Stomach (tissue), 9 donors: ENCODE measurements around the gene TBL3. TPM values are rescaled to one million over a fixed set of nuclear protein-coding genes. Genes with fewer than 3 reads are reported as not detected.

Experiments used
- DNase-seq, 2 donors: peaks; one replicate each; pipeline versions ENCODE4 v3.0.0 to v3.0.0-alpha.2; 2013 to 2019
- H3K27ac ChIP-seq, 5 donors: fragments of 200-600 bp in 4 of 5; sonication (generic) in 4 of 5; one replicate each; pipeline ENCODE4 v1.5.1; 2013 to 2019; ENCODE audit warnings: mild to moderate bottlenecking in 1 of 5, moderate library complexity in 1 of 5
- H3K27me3 ChIP-seq, 3 donors: fragments of 200-600 bp; sonication (generic); one replicate each; pipeline ENCODE4 v1.5.1; 2017 to 2019; ENCODE audit warnings: mixed run types in 1 of 3
- H3K36me3 ChIP-seq, 4 donors: fragments of 200-600 bp; sonication (generic); 1 replicate in 3 of 4; 2 replicates in 1 of 4; pipeline ENCODE4 v1.5.1; 2016 to 2019
- H3K4me1 ChIP-seq, 4 donors: fragments of 200-600 bp; sonication (generic); one replicate each; pipeline ENCODE4 v1.5.1; 2016 to 2019
- H3K4me3 ChIP-seq, 4 donors: fragments of 200-600 bp; sonication (generic) in 3 of 4; one replicate each; pipeline ENCODE4 v1.5.1; 2016 to 2019; ENCODE audit warnings: mild to moderate bottlenecking in 1 of 4
- H3K9me3 ChIP-seq, 4 donors: fragments of 200-600 bp; sonication (generic); one replicate each; pipeline ENCODE4 v1.5.1; 2016 to 2019
- CTCF ChIP-seq, 7 experiments: fragments of 450-650 bp in 4 of 7; fragments of 200-600 bp in 3 of 7; sonication (generic) in 3 of 7; IDR thresholded peaks; one replicate each; pipeline ENCODE4 v1.5.1; 2016 to 2019; ENCODE audit warnings: antibody characterized with exemption in 7 of 7, control low read depth in 2 of 7, mild to moderate bottlenecking in 1 of 7
- EP300 ChIP-seq: sonication (generic); formaldehyde crosslinking; IDR thresholded peaks from one replicate; pipeline ENCODE4 v1.6.1; 2017; ENCODE audit warnings: antibody characterized with exemption
- POLR2A ChIP-seq, 4 donors: fragments of 450-650 bp; IDR thresholded peaks; one replicate each; pipeline ENCODE4 v1.6.1; 2016; ENCODE audit warnings: antibody characterized with exemption in 4 of 4, control low read depth in 2 of 4, mild to moderate bottlenecking in 1 of 4, moderate library complexity in 1 of 4
- POLR2AphosphoS5 ChIP-seq, 3 donors: sonication (generic); formaldehyde crosslinking; IDR thresholded peaks; one replicate each; pipeline ENCODE4 v1.6.1; 2016; ENCODE audit warnings: antibody characterized with exemption in 3 of 3
- WGBS, 5 donors: extraction: QIAGEN DNeasy Blood & Tissue Kit in 3 of 5; methylation state at CpG; one replicate each; pipeline versions ENCODE4 v1.1.5 to v1.1.7; 2013 to 2018; 5-methylcytosine and 5-hydroxymethylcytosine counted together
- intact Hi-C: fragments of 100-400 bp; cut with DNase I; formaldehyde crosslinking; loops from one replicate; pipeline ENCODE4 v1.15.1; 2023; ENCODE audit warnings: low total_unique reads
- polyA plus RNA-seq, 3 donors: library from polyadenylated mRNA; stranded (reverse); fragments of 200-250 nt; gene quantifications; one replicate each; pipeline ENCODE4 v1.2.3, GENCODE V29; 2013
- small RNA-seq, 4 donors: library from RNA; depleted of rRNA; stranded (forward); fragments of <200 nt; gene quantifications; one replicate each; pipeline ENCODE3, GENCODE V24; 2016
- total RNA-seq, 5 donors: library from RNA; depleted of rRNA; stranded (reverse); fragments of >200 nt; gene quantifications; one replicate each; pipeline versions ENCODE4 v1.1.0 to v1.2.3, GENCODE V29; 2014 to 2016
- donor health status: healthy with polysubstance abuse.
- donor health status: Bipolar disorder and iron deficiency.
- donor health status: healthy.

Gene TBL3
- total and polyA plus RNA-seq, 8 donors = 9.4 to 174 (median 40.8) TPM

GRCh38 chr16:2031081-2031577 lies 59.3 kb downstream of the TBL3 start:
- H3K27me3 ChIP-seq = peaks cover 0 to 7% (median 0%) of the 10 kb centered on the region in 3 donors
- no peaks in the 10 kb centered on the region for H3K9me3 ChIP-seq
- 50 to 65% (median 57%) methylated on average over 10 to 11 of the region's 11 CpGs for WGBS, 5 donors
- peak in 1 of 2 donors; percentile 20 for DNase-seq
- H3K4me3 ChIP-seq = peak overlapping the region in 1 of 4 donors; percentile 6
- H3K27ac ChIP-seq = peak overlapping the region; percentile 34 to 95 (median 89)
- TF ChIP-seq POLR2AphosphoS5 (IDR thresholded peaks at IDR 0.05) (no peak), POLR2A (IDR thresholded peaks at IDR 0.05) (no peak), EP300 (no peak), CTCF (IDR thresholded peaks at IDR 0.05) (no peak)
- intact Hi-C loops = no loop called here
- peaks cover 4 to 27% (median 15%) of the 10 kb centered on the region in 4 donors for H3K36me3 ChIP-seq
- peaks cover 67 to 88% (median 82%) of the 10 kb centered on the region in 4 donors for H3K4me1 ChIP-seq

Small RNAs within 50 kb of the gene (small RNA-seq; reads per million reads assigned to genes)
- 0 reads per million in 4 donors for gene AC005363.2
- gene RN7SL219P = 0 reads per million in 4 donors
- gene SNORA10 = 0 reads per million in 4 donors
- gene SNORA64 = 0 reads per million in 4 donors

Other genes with a start within 250 kb of the TBL3 start
- 100 to 1,000 TPM in 2 of 5 donors, 10 to 100 TPM in 3; 18.7 to 420 (median 52.1) TPM for gene NME3, start 200.5 kb upstream of the TBL3 start, total RNA-seq
- 100 to 1,000 TPM; 116 to 194 (median 135) TPM for gene NME3, start 200.5 kb upstream of the TBL3 start, polyA plus RNA-seq
- gene EME2, start 199.2 kb upstream of the TBL3 start, total RNA-seq = 10 to 100 TPM in 4 of 5 donors, 1 to 10 TPM in 1; 8.8 to 94.1 (median 34.4) TPM
- gene EME2, start 199.2 kb upstream of the TBL3 start, polyA plus RNA-seq = 1 to 10 TPM; 2.6 to 7.9 (median 6.9) TPM
- 100 to 1,000 TPM in 1 of 5 donors, 10 to 100 TPM in 4; 21.1 to 204 (median 64.7) TPM for gene MRPS34, start 198.9 kb upstream of the TBL3 start, total RNA-seq
- gene MRPS34, start 198.9 kb upstream of the TBL3 start, polyA plus RNA-seq = 100 to 1,000 TPM; 120 to 155 (median 126) TPM
- gene SPSB3, start 189.5 kb upstream of the TBL3 start, total RNA-seq = 100 to 1,000 TPM in 1 of 5 donors, 10 to 100 TPM in 4; 22.2 to 186 (median 70.9) TPM
- 100 to 1,000 TPM in 1 of 3 donors, 10 to 100 TPM in 2; 54.2 to 111 (median 83.6) TPM for gene SPSB3, start 189.5 kb upstream of the TBL3 start, polyA plus RNA-seq
- gene NUBP2, start 189.1 kb upstream of the TBL3 start, total RNA-seq = 100 to 1,000 TPM in 1 of 5 donors, 10 to 100 TPM in 4; 14.7 to 171 (median 54.8) TPM
- gene NUBP2, start 189.1 kb upstream of the TBL3 start, polyA plus RNA-seq = 10 to 100 TPM; 60.6 to 86.0 (median 74.7) TPM
- gene IGFALS, start 178.3 kb upstream of the TBL3 start, total RNA-seq = 10 to 100 TPM in 2 of 5 donors, 1 to 10 TPM in 2, not detected in 1; 2.9 to 24.6 (median 8.8) TPM
- 10 to 100 TPM in 1 of 3 donors, 1 to 10 TPM in 2; 2.4 to 21.0 (median 6.0) TPM for gene IGFALS, start 178.3 kb upstream of the TBL3 start, polyA plus RNA-seq
- gene HAGH, start 145.2 kb upstream of the TBL3 start, total RNA-seq = 100 to 1,000 TPM in 1 of 5 donors, 10 to 100 TPM in 4; 30.3 to 119 (median 64.8) TPM
- gene HAGH, start 145.2 kb upstream of the TBL3 start, polyA plus RNA-seq = 10 to 100 TPM; 64.9 to 80.2 (median 73.5) TPM
- 100 to 1,000 TPM in 1 of 5 donors, 10 to 100 TPM in 4; 16.7 to 484 (median 36.6) TPM for gene FAHD1, start 144.8 kb upstream of the TBL3 start, total RNA-seq
- gene FAHD1, start 144.8 kb upstream of the TBL3 start, polyA plus RNA-seq = 10 to 100 TPM; 15.4 to 37.7 (median 22.8) TPM
- not detected for gene MEIOB, start 99.9 kb upstream of the TBL3 start, total RNA-seq
- under 1 TPM in 1 of 3 donors, not detected in 2; 0.13 TPM for gene MEIOB, start 99.9 kb upstream of the TBL3 start, polyA plus RNA-seq
- gene HS3ST6, start 53.6 kb upstream of the TBL3 start, total RNA-seq = not detected
- 1 to 10 TPM in 1 of 3 donors, not detected in 2; 1.6 TPM for gene HS3ST6, start 53.6 kb upstream of the TBL3 start, polyA plus RNA-seq
- gene MSRB1, start 28.9 kb upstream of the TBL3 start, total RNA-seq = 10 to 100 TPM in 3 of 5 donors, 1 to 10 TPM in 1, not detected in 1; 6.2 to 61.1 (median 16.3) TPM
- gene MSRB1, start 28.9 kb upstream of the TBL3 start, polyA plus RNA-seq = 10 to 100 TPM; 31.2 to 68.5 (median 48.9) TPM
- not detected for gene RPL3L, start 17.4 kb upstream of the TBL3 start, total RNA-seq
- under 1 TPM in 2 of 3 donors, not detected in 1; 0.05 to 0.19 TPM for gene RPL3L, start 17.4 kb upstream of the TBL3 start, polyA plus RNA-seq
- 100 to 1,000 TPM in 1 of 5 donors, 10 to 100 TPM in 4; 28.6 to 119 (median 57.5) TPM for gene NDUFB10, start 12.5 kb upstream of the TBL3 start, total RNA-seq
- gene NDUFB10, start 12.5 kb upstream of the TBL3 start, polyA plus RNA-seq = 100 to 1,000 TPM; 242 to 285 (median 253) TPM
- gene RPS2, start 7.2 kb upstream of the TBL3 start, total RNA-seq = 1,000 to 10,000 TPM in 4 of 5 donors, 100 to 1,000 TPM in 1; 997 to 2,615 (median 1,653) TPM
- gene RPS2, start 7.2 kb upstream of the TBL3 start, polyA plus RNA-seq = 1,000 to 10,000 TPM; 2,720 to 4,842 (median 2,788) TPM
- gene RNF151, start 5.2 kb upstream of the TBL3 start, total RNA-seq = not detected
- not detected for gene RNF151, start 5.2 kb upstream of the TBL3 start, polyA plus RNA-seq
- 10 to 100 TPM in 1 of 5 donors, not detected in 4; 58.2 TPM for gene NOXO1, start 9.4 kb downstream of the TBL3 start, total RNA-seq
- 1 to 10 TPM; 1.2 to 3.4 (median 2.6) TPM for gene NOXO1, start 9.4 kb downstream of the TBL3 start, polyA plus RNA-seq
- gene GFER, start 12.1 kb downstream of the TBL3 start, total RNA-seq = 100 to 1,000 TPM in 1 of 5 donors, 10 to 100 TPM in 1, 1 to 10 TPM in 3; 3.1 to 313 (median 9.9) TPM
- gene GFER, start 12.1 kb downstream of the TBL3 start, polyA plus RNA-seq = 10 to 100 TPM; 31.2 to 50.6 (median 36.1) TPM
- gene SYNGR3, start 17.9 kb downstream of the TBL3 start, total RNA-seq = 1 to 10 TPM in 1 of 5 donors, not detected in 4; 1.7 TPM
- 1 to 10 TPM in 1 of 3 donors, not detected in 2; 1.3 TPM for gene SYNGR3, start 17.9 kb downstream of the TBL3 start, polyA plus RNA-seq
- 10 to 100 TPM; 16.3 to 86.2 (median 34.8) TPM for gene ZNF598, start 37.8 kb downstream of the TBL3 start, total RNA-seq
- 10 to 100 TPM; 21.1 to 31.0 (median 21.4) TPM for gene ZNF598, start 37.8 kb downstream of the TBL3 start, polyA plus RNA-seq
- gene NPW, start 47.7 kb downstream of the TBL3 start, total RNA-seq = under 1 TPM in 1 of 5 donors, not detected in 4; 0.55 TPM
- 10 to 100 TPM in 1 of 3 donors, 1 to 10 TPM in 2; 1.6 to 12.4 (median 2.4) TPM for gene NPW, start 47.7 kb downstream of the TBL3 start, polyA plus RNA-seq
- gene NHERF2, start 54.8 kb downstream of the TBL3 start, total RNA-seq = 100 to 1,000 TPM in 2 of 5 donors, 10 to 100 TPM in 3; 17.4 to 201 (median 95.5) TPM
- gene NHERF2, start 54.8 kb downstream of the TBL3 start, polyA plus RNA-seq = 100 to 1,000 TPM in 2 of 3 donors, 10 to 100 TPM in 1; 65.4 to 236 (median 157) TPM
- gene NTHL1, start 75.8 kb downstream of the TBL3 start, total RNA-seq = 100 to 1,000 TPM in 2 of 5 donors, 1 to 10 TPM in 3; 2.3 to 663 (median 9.5) TPM
- gene NTHL1, start 75.8 kb downstream of the TBL3 start, polyA plus RNA-seq = 10 to 100 TPM; 29.2 to 40.6 (median 36.6) TPM
- gene TSC2, start 75.9 kb downstream of the TBL3 start, total RNA-seq = 100 to 1,000 TPM in 3 of 5 donors, 10 to 100 TPM in 2; 68.5 to 369 (median 118) TPM
- 10 to 100 TPM; 40.8 to 46.0 (median 41.1) TPM for gene TSC2, start 75.9 kb downstream of the TBL3 start, polyA plus RNA-seq
- 100 to 1,000 TPM in 3 of 5 donors, 10 to 100 TPM in 2; 88.5 to 776 (median 459) TPM for gene PKD1, start 163.8 kb downstream of the TBL3 start, total RNA-seq
- gene PKD1, start 163.8 kb downstream of the TBL3 start, polyA plus RNA-seq = 10 to 100 TPM; 10.4 to 58.9 (median 22.7) TPM
- 100 to 1,000 TPM in 1 of 5 donors, 10 to 100 TPM in 1, not detected in 3; 27.2 to 114 TPM for gene RAB26, start 176.6 kb downstream of the TBL3 start, total RNA-seq
- gene RAB26, start 176.6 kb downstream of the TBL3 start, polyA plus RNA-seq = 10 to 100 TPM; 15.1 to 63.4 (median 20.3) TPM
- gene TRAF7, start 183.7 kb downstream of the TBL3 start, total RNA-seq = 100 to 1,000 TPM in 1 of 5 donors, 10 to 100 TPM in 4; 20.9 to 204 (median 58.9) TPM
- 10 to 100 TPM; 27.1 to 39.5 (median 37.3) TPM for gene TRAF7, start 183.7 kb downstream of the TBL3 start, polyA plus RNA-seq
- under 1 TPM in 1 of 5 donors, not detected in 4; 0.73 TPM for gene CASKIN1, start 224.6 kb downstream of the TBL3 start, total RNA-seq
- under 1 TPM; 0.15 to 0.55 (median 0.19) TPM for gene CASKIN1, start 224.6 kb downstream of the TBL3 start, polyA plus RNA-seq
- gene MLST8, start 233.4 kb downstream of the TBL3 start, total RNA-seq = 100 to 1,000 TPM in 1 of 5 donors, 10 to 100 TPM in 3, 1 to 10 TPM in 1; 7.5 to 235 (median 56.2) TPM
- 10 to 100 TPM; 46.8 to 68.1 (median 55.3) TPM for gene MLST8, start 233.4 kb downstream of the TBL3 start, polyA plus RNA-seq
- 10 to 100 TPM in 4 of 5 donors, 1 to 10 TPM in 1; 2.6 to 78.8 (median 16.5) TPM for gene BRICD5, start 238.8 kb downstream of the TBL3 start, total RNA-seq
- 1 to 10 TPM; 4.2 to 6.5 (median 6.3) TPM for gene BRICD5, start 238.8 kb downstream of the TBL3 start, polyA plus RNA-seq
- 10 to 100 TPM in 4 of 5 donors, 1 to 10 TPM in 1; 9.4 to 90.4 (median 15.9) TPM for gene PGP, start 242.8 kb downstream of the TBL3 start, total RNA-seq
- gene PGP, start 242.8 kb downstream of the TBL3 start, polyA plus RNA-seq = 10 to 100 TPM in 2 of 3 donors, 1 to 10 TPM in 1; 9.3 to 11.0 (median 10.0) TPM